SK-N-SH (cell line): ENCODE results near the gene MBD3L5. TPM values are rescaled to one million over a fixed set of nuclear protein-coding genes. Genes with fewer than 3 reads are reported as not detected.

Experiments
- CTCF ChIA-PET: fragments of 300-600, 350-600 bp; formaldehyde crosslinking; extraction: SDS; loops from one replicate; lab custom pipeline; 2021; lab: Yijun Ruan, JAX
- POLR2A ChIA-PET: fragments of 350-600 bp; sonication (Branson Sonifier 250); formaldehyde crosslinking; extraction: SDS; loops from one replicate; lab custom pipeline; 2020; ENCODE audit warnings: antibody characterized with exemption, inconsistent platforms; lab: Yijun Ruan, JAX
- DNase-seq: peaks from one replicate; pipeline ENCODE4 v3.0.0; 2012
- H2AFZ ChIP-seq: fragments of 200-600 bp; sonication (generic); 2 replicates; pipeline ENCODE4 v1.8.1; 2016; ENCODE audit warnings: antibody characterized with exemption, mild to moderate bottlenecking, low read depth
- H3F3A ChIP-seq: fragments of 200-600 bp; sonication (generic); replicated peaks from 2 replicates; pipeline ENCODE3; 2016; ENCODE audit warnings: antibody characterized with exemption, mild to moderate bottlenecking; ENCODE audit not compliant: insufficient read depth
- H3K27ac ChIP-seq, 2 experiments: fragments of 200-500 bp in 1 of 2; fragments of 200-600 bp in 1 of 2; sonication (Bioruptor generic) in 1 of 2; sonication (generic), shearing (Covaris generic) in 1 of 2; 2 replicates each; pipeline versions ENCODE4 v1.5.1 to v1.6.1; 2014 to 2016; ENCODE audit warnings: low read depth in 2 of 2, inconsistent platforms in 1 of 2, low read length in 1 of 2, mild to moderate bottlenecking in 1 of 2, mixed read lengths in 1 of 2
- H3K27me3 ChIP-seq: fragments of 200-600 bp; sonication (generic), shearing (Covaris generic); 2 replicates; pipeline ENCODE4 v1.6.1; 2016; ENCODE audit warnings: mixed run types; ENCODE audit not compliant: insufficient read depth
- H3K36me3 ChIP-seq, 2 experiments: fragments of 200-500 bp in 1 of 2; fragments of 200-600 bp in 1 of 2; sonication (Bioruptor generic) in 1 of 2; sonication (generic) in 1 of 2; replicated peaks in 1 of 2; 2 replicates each; pipeline versions ENCODE3 to v1.5.1; 2014 to 2016; ENCODE audit warnings: low read length in 1 of 2, mild to moderate bottlenecking in 1 of 2; ENCODE audit not compliant: insufficient read depth in 2 of 2, control insufficient read depth in 1 of 2
- H3K4me1 ChIP-seq, 2 experiments: fragments of 200-500 bp in 1 of 2; fragments of 200-600 bp in 1 of 2; sonication (Bioruptor generic) in 1 of 2; sonication (generic), shearing (Covaris generic) in 1 of 2; 2 replicates each; pipeline versions ENCODE4 v1.5.1 to v1.6.1; 2014 to 2016; ENCODE audit warnings: low read depth in 1 of 2, low read length in 1 of 2, mixed run types in 1 of 2; ENCODE audit not compliant: insufficient read depth in 2 of 2, control insufficient read depth in 1 of 2
- H3K4me2 ChIP-seq: fragments of 200-600 bp; sonication (generic), shearing (Covaris generic); 2 replicates; pipeline ENCODE4 v1.6.1; 2017; ENCODE audit warnings: mixed run types
- H3K4me3 ChIP-seq, 2 experiments: fragments of 200-500 bp in 1 of 2; fragments of 200-600 bp in 1 of 2; sonication (Bioruptor generic) in 1 of 2; sonication (generic), shearing (Covaris generic) in 1 of 2; 2 replicates each; pipeline versions ENCODE4 v1.5.1 to v1.8.1; 2014 to 2016; ENCODE audit warnings: low read depth in 2 of 2, inconsistent platforms in 1 of 2, low read length in 1 of 2, mild to moderate bottlenecking in 1 of 2, mixed read lengths in 1 of 2, moderate library complexity in 1 of 2
- H3K79me2 ChIP-seq: fragments of 200-600 bp; sonication (generic); 2 replicates; pipeline ENCODE4 v1.8.1; 2017; ENCODE audit warnings: mild to moderate bottlenecking; ENCODE audit not compliant: insufficient read depth
- H3K9ac ChIP-seq: fragments of 200-600 bp; sonication (generic); 2 replicates; pipeline ENCODE4 v1.6.1; 2017; ENCODE audit warnings: mixed run types
- H3K9me2 ChIP-seq: fragments of 200-600 bp; sonication (generic); 2 replicates; pipeline ENCODE4 v1.6.1; 2017; ENCODE audit warnings: mixed run types
- H3K9me3 ChIP-seq: fragments of 200-600 bp; sonication (generic); 2 replicates; pipeline ENCODE4 v1.6.1; 2017; ENCODE audit warnings: mixed run types, mild to moderate bottlenecking, moderate library complexity
- H4K20me1 ChIP-seq: fragments of 200-600 bp; sonication (generic); 2 replicates; pipeline ENCODE4 v1.6.1; 2017; ENCODE audit warnings: mild to moderate bottlenecking, mixed run types; ENCODE audit not compliant: insufficient read depth
- CHD2 ChIP-seq: fragments of 150-350 bp; IDR thresholded peaks from 2 replicates; pipeline ENCODE4 v1.6.1; 2018; ENCODE audit warnings: low read length; ENCODE audit not compliant: partially characterized antibody
- EP300 ChIP-seq, 2 experiments: IDR thresholded peaks; 2 replicates each; pipeline versions ENCODE4 v1.4.0 to v1.6.1; 2012; ENCODE audit warnings: borderline replicate concordance in 1 of 2, low read depth in 1 of 2, low read length in 1 of 2
- FOSL2 ChIP-seq: IDR thresholded peaks from 2 replicates; pipeline ENCODE4 v1.4.0; 2012; ENCODE audit warnings: low read depth, mild to moderate bottlenecking, moderate library complexity, borderline replicate concordance
- FOXJ3 ChIP-seq: sonication (generic); formaldehyde crosslinking; IDR thresholded peaks from 2 replicates; pipeline ENCODE4 v1.5.1; 2020; ENCODE audit warnings: mild to moderate bottlenecking, missing genetic modification reagents
- FOXM1 ChIP-seq: IDR thresholded peaks from 2 replicates; pipeline ENCODE4 v1.4.0; 2012; ENCODE audit warnings: low read depth, mild to moderate bottlenecking
- GABPA ChIP-seq: IDR thresholded peaks from 2 replicates; pipeline ENCODE4 v1.4.0; 2012; ENCODE audit warnings: low read depth, mild to moderate bottlenecking
- IRF3 ChIP-seq: fragments of 150-350 bp; IDR thresholded peaks from 2 replicates; pipeline ENCODE4 v1.6.1; 2016; ENCODE audit warnings: mild to moderate bottlenecking, low read depth, low read length
- MAX ChIP-seq: IDR thresholded peaks from 2 replicates; pipeline ENCODE4 v1.4.0; 2012; ENCODE audit warnings: low read depth
- MEF2A ChIP-seq: IDR thresholded peaks from 2 replicates; pipeline ENCODE4 v1.4.0; 2012; ENCODE audit warnings: low read depth, borderline replicate concordance
- MXI1 ChIP-seq: IDR thresholded peaks from 2 replicates; pipeline ENCODE4 v1.6.1; 2012; ENCODE audit warnings: mild to moderate bottlenecking, low read depth, low read length, improper control_type of control experiment
- NFIC ChIP-seq: IDR thresholded peaks from 2 replicates; pipeline ENCODE4 v1.4.0; 2012; ENCODE audit warnings: borderline replicate concordance
- PBX3 ChIP-seq: IDR thresholded peaks from 2 replicates; pipeline ENCODE4; 2012
- RAD21 ChIP-seq: IDR thresholded peaks from 2 replicates; pipeline ENCODE4 v1.6.1; 2012; ENCODE audit warnings: mild to moderate bottlenecking, low read length
- RCOR1 ChIP-seq: fragments of 150-350 bp; IDR thresholded peaks from 2 replicates; pipeline ENCODE4 v1.6.1; 2017; ENCODE audit warnings: antibody characterized with exemption, low read length
- RXRA ChIP-seq: IDR thresholded peaks from 2 replicates; pipeline ENCODE4 v1.4.0; 2012; ENCODE audit warnings: low read depth, mild to moderate bottlenecking, borderline replicate concordance
- SMC3 ChIP-seq: IDR thresholded peaks from 2 replicates; pipeline ENCODE4 v1.6.1; 2012; ENCODE audit warnings: low read depth, low read length, improper control_type of control experiment
- TAF1 ChIP-seq: IDR thresholded peaks from 2 replicates; pipeline ENCODE4 v1.6.1; 2012; ENCODE audit warnings: low read depth, mild to moderate bottlenecking, low read length, moderate library complexity, borderline replicate concordance
- TCF12 ChIP-seq: IDR thresholded peaks from 2 replicates; pipeline ENCODE4 v1.4.0; 2012
- TEAD4 ChIP-seq: IDR thresholded peaks from 2 replicates; pipeline ENCODE4 v1.4.0; 2012; ENCODE audit warnings: mild to moderate bottlenecking, borderline replicate concordance; ENCODE audit not compliant: insufficient read depth
- USF1 ChIP-seq: IDR thresholded peaks from 2 replicates; pipeline ENCODE4 v1.4.0; 2012; ENCODE audit warnings: low read depth, borderline replicate concordance
- ZBTB33 ChIP-seq: IDR thresholded peaks from 2 replicates; pipeline ENCODE4 v1.4.0; 2012; ENCODE audit warnings: low read depth, borderline replicate concordance
- WGBS: methylation state at CpG from one replicate; pipeline ENCODE4 v1.1.6; 2017; ENCODE audit warnings: low lambda C conversion rate; 5-methylcytosine and 5-hydroxymethylcytosine counted together
- polyA plus RNA-seq, 3 experiments: library from polyadenylated mRNA; depleted of rRNA; stranded (reverse); fragments of >200 nt; gene quantifications; 2 replicates each; pipeline ENCODE4 v1.2.3, GENCODE V29; 2012

The MBD3L5 gene
- polyA plus RNA-seq, 1 of the 3 experiments (the other 2 are of a cell fraction), result not detected

- Histone ChIP-seq H4K20me1 (no peaks in the 10 kb centered on the region), H3K4me2 (no peak overlapping the region), H2AFZ (no peak overlapping the region), H3K9me3 (no peaks in the 10 kb centered on the region), H3K27me3 (peaks cover 5% of the 10 kb centered on the region; the same call in 1 of the 2 replicates), H3K9ac (no peak overlapping the region), H3F3A (no peaks in the 10 kb centered on the region), H3K4me3 (no peak overlapping the region), H3K27ac (no peak overlapping the region), H3K79me2 (no peaks in the 10 kb centered on the region), H3K4me1 (no peaks in the 10 kb centered on the region), H3K9me2 (no peaks in the 10 kb centered on the region), H3K36me3 (no peaks in the 10 kb centered on the region)
- 11% methylated on average over 1 of the region's 1 CpG for WGBS
- TF ChIP-seq FOXJ3 (no peak), PBX3 (no peak), RCOR1 (no peak), MEF2A (no peak), CHD2 (no peak)
- ChIA-PET CTCF (no interaction called here), POLR2A (no interaction called here)
- DNase-seq, result no peak
Measured at GRCh38 chr19:7000816-7001215, 29.6 kb upstream of the MBD3L5 start.

- H3K79me2 ChIP-seq, result no peaks in the 10 kb centered on the region
- ChIA-PET CTCF (no interaction called here), POLR2A (no interaction called here)
- no peak overlapping the region for H3K4me2 ChIP-seq
- no peaks in the 10 kb centered on the region for H3K9me3 ChIP-seq
- DNase-seq, result no peak
- no peak overlapping the region for H2AFZ ChIP-seq
- H3K4me1 ChIP-seq, result no peaks in the 10 kb centered on the region
- H3F3A ChIP-seq, result no peaks in the 10 kb centered on the region
- no peaks in the 10 kb centered on the region for H4K20me1 ChIP-seq
- whole genome bisulfite sequencing, result 46% methylated on average over 18 of the region's 18 CpGs
- peaks cover 22% of the 10 kb centered on the region; the same call in 1 of the 2 replicates for H3K27me3 ChIP-seq
- H3K4me3 ChIP-seq, result no peak overlapping the region; a peak in 1 of 4 replicates
- TF ChIP-seq USF1, result no peak
- TF ChIP-seq EP300 (IDR thresholded peaks at IDR 0.05; ENCODE audit: borderline replicate concordance in 1 of 2, low read depth in 1 of 2, low read length in 1 of 2), result no peak
- TF ChIP-seq TAF1, result no peak
- TF ChIP-seq FOSL2, result no peak
- TF ChIP-seq RAD21, result no peak
- TF ChIP-seq RXRA, result no peak
- TF ChIP-seq PBX3, result no peak
- TF ChIP-seq TEAD4, result no peak
- TF ChIP-seq NFIC, result no peak
- TF ChIP-seq TCF12, result no peak
- TF ChIP-seq IRF3, result no peak
- no peak for TF ChIP-seq RCOR1
- no peak for TF ChIP-seq SMC3
- no peak for TF ChIP-seq FOXM1
- no peak for TF ChIP-seq ZBTB33
- no peak for TF ChIP-seq GABPA
- TF ChIP-seq MEF2A, result no peak
- TF ChIP-seq MXI1, result no peak
- no peak for TF ChIP-seq MAX
- TF ChIP-seq CHD2, result no peak
- H3K9me2 ChIP-seq, result no peaks in the 10 kb centered on the region
- no peaks in the 10 kb centered on the region for H3K36me3 ChIP-seq
- no peak overlapping the region for H3K9ac ChIP-seq
- H3K27ac ChIP-seq, result no peak overlapping the region
Measured at GRCh38 chr19:7004313-7004931, 26.0 kb upstream of the MBD3L5 start.
